PC-9 (cell line): ENCODE results near the gene AGAP1. TPM values are rescaled to one million over a fixed set of nuclear protein-coding genes. Genes with fewer than 3 reads are reported as not detected.

Source experiments
- BruUV-seq: library from RNA; stranded (reverse); fragments of 400-500 nt; replicated peaks from 2 replicates; lab custom pipeline; 2021; lab: Mats Ljungman, UMichigan
- CTCF ChIA-PET: fragments of 300-600 bp; sonication (Branson Sonifier 250); formaldehyde crosslinking; loops from one replicate; lab custom pipeline; 2022; ENCODE audit warnings: antibody characterized with exemption; lab: Charles Lee
- POLR2A ChIA-PET: fragments of 300-600 bp; sonication (Branson Sonifier 250); formaldehyde crosslinking; loops from one replicate; lab custom pipeline; 2022; ENCODE audit warnings: antibody characterized with exemption; ENCODE audit not compliant: unreplicated experiment; lab: Charles Lee
- DNase-seq, 2 experiments: peaks; one replicate each; pipeline versions ENCODE4 v3.0.0 to v3.0.0-alpha.2; 2015 to 2022; ENCODE audit warnings: mixed read lengths in 1 of 2
- H2AFZ ChIP-seq: fragments of 200-600 bp; sonication (generic); 2 replicates; pipeline ENCODE4 v1.8.1; 2017; ENCODE audit warnings: antibody characterized with exemption
- H3F3A ChIP-seq: fragments of 200-600 bp; sonication (generic); 2 replicates; pipeline ENCODE4 v1.8.1; 2017; ENCODE audit warnings: antibody characterized with exemption, mild to moderate bottlenecking, low read depth; ENCODE audit not compliant: insufficient read depth
- H3K27ac ChIP-seq: fragments of 200-600 bp; sonication (generic); 2 replicates; pipeline ENCODE4 v1.6.1; 2016; ENCODE audit warnings: mixed run types
- H3K27me3 ChIP-seq: fragments of 200-600 bp; sonication (generic); 2 replicates; pipeline ENCODE4 v1.6.1; 2016; ENCODE audit warnings: low read depth, mixed run types; ENCODE audit not compliant: insufficient read depth
- H3K36me3 ChIP-seq: fragments of 200-600 bp; sonication (generic); 2 replicates; pipeline ENCODE4 v1.6.1; 2016; ENCODE audit warnings: low read depth, mixed run types
- H3K4me1 ChIP-seq: fragments of 200-600 bp; sonication (generic); replicated peaks from 2 replicates; pipeline ENCODE4 v1.6.1; 2016; ENCODE audit warnings: mixed run types; ENCODE audit not compliant: insufficient read depth
- H3K4me2 ChIP-seq: fragments of 200-600 bp; sonication (generic); 2 replicates; pipeline ENCODE4 v1.6.1; 2017; ENCODE audit warnings: mixed run types
- H3K4me3 ChIP-seq: fragments of 200-600 bp; sonication (generic); 2 replicates; pipeline ENCODE4 v1.6.1; 2016; ENCODE audit warnings: mixed run types
- H3K79me2 ChIP-seq: fragments of 200-600 bp; sonication (generic); 2 replicates; pipeline ENCODE4 v1.6.1; 2017; ENCODE audit warnings: low read depth, mixed run types
- H3K9me2 ChIP-seq: fragments of 200-600 bp; sonication (generic); 2 replicates; pipeline ENCODE4 v1.8.1; 2017; ENCODE audit warnings: mild to moderate bottlenecking; ENCODE audit not compliant: insufficient read depth
- H3K9me3 ChIP-seq: fragments of 200-600 bp; sonication (generic); 2 replicates; pipeline ENCODE4 v1.8.1; 2016; ENCODE audit warnings: low read depth; ENCODE audit not compliant: insufficient read depth
- H4K20me1 ChIP-seq: fragments of 200-600 bp; sonication (generic); 2 replicates; pipeline ENCODE4 v1.8.1; 2017; ENCODE audit not compliant: insufficient read depth
- CTCF ChIP-seq: fragments of 200-600 bp; sonication (generic); conservative IDR thresholded peaks from 2 replicates; pipeline ENCODE4 v1.6.1; 2017; ENCODE audit warnings: mixed run types, antibody characterized with exemption, mild to moderate bottlenecking, moderate library complexity
- EZH2 ChIP-seq: fragments of 200-600 bp; sonication (generic); IDR thresholded peaks from 2 replicates; pipeline ENCODE4 v1.8.0; 2017; ENCODE audit warnings: antibody characterized with exemption, low read depth
- intact Hi-C: fragments of 100-400 bp; cut with micrococcal nuclease; formaldehyde crosslinking; loops from one replicate; pipeline ENCODE4 v1.10.0; 2022; ENCODE audit not compliant: unreplicated experiment
- total RNA-seq: library from RNA; stranded (reverse); gene quantifications from 2 replicates; pipeline ENCODE4 v1.2.3, GENCODE V29; 2021

AGAP1 gene
- total RNA-seq, 1 experiment from 2014 or later = 91.4 TPM

GRCh38 chr2:236028066-236028465 lies 534.2 kb downstream of the AGAP1 start:
- H3K9me2 ChIP-seq = no peaks in the 10 kb centered on the region
- H2AFZ ChIP-seq = no peak overlapping the region
- no peaks in the 10 kb centered on the region for H3K27me3 ChIP-seq
- peaks cover 4% of the 10 kb centered on the region for H4K20me1 ChIP-seq
- no peak overlapping the region for H3K4me3 ChIP-seq
- no peaks in the 10 kb centered on the region for H3F3A ChIP-seq
- H3K9me3 ChIP-seq = no peaks in the 10 kb centered on the region
- DNase-seq = no peak
- H3K36me3 ChIP-seq = no peaks in the 10 kb centered on the region
- intact Hi-C loops = no loop called here
- H3K79me2 ChIP-seq = no peaks in the 10 kb centered on the region
- ChIA-PET POLR2A (interaction anchor here (0.5 kb wide), 1 partner anchor 256 kb away, joined by 5 read pairs; no protein-coding TSS in a partner anchor), CTCF (no interaction called here)
- no TSS peak for BruUV-seq
- no peak overlapping the region for H3K27ac ChIP-seq
- H3K4me2 ChIP-seq = no peak overlapping the region
- H3K4me1 ChIP-seq = no peaks in the 10 kb centered on the region
- TF ChIP-seq CTCF (no peak), EZH2 (no peak)

GRCh38 chr2:236033462-236033861 lies 539.6 kb downstream of the AGAP1 start:
- H3K4me1 ChIP-seq = no peaks in the 10 kb centered on the region
- no TSS peak for BruUV-seq
- CTCF ChIA-PET = no interaction called here
- H3K4me2 ChIP-seq = no peak overlapping the region
- peaks cover 3% of the 10 kb centered on the region; the same call in 1 of the 2 replicates for H4K20me1 ChIP-seq
- intact Hi-C loops = no loop called here
- H3K9me2 ChIP-seq = no peaks in the 10 kb centered on the region
- H3K36me3 ChIP-seq = no peaks in the 10 kb centered on the region
- no peaks in the 10 kb centered on the region for H3F3A ChIP-seq
- no peak for DNase-seq
- H3K9me3 ChIP-seq = no peaks in the 10 kb centered on the region
- H3K4me3 ChIP-seq = no peak overlapping the region
- no peaks in the 10 kb centered on the region for H3K79me2 ChIP-seq
- no peak overlapping the region for H3K27ac ChIP-seq
- H3K27me3 ChIP-seq = no peaks in the 10 kb centered on the region
- TF ChIP-seq EZH2 = no peak
- TF ChIP-seq CTCF = no peak
- H2AFZ ChIP-seq = no peak overlapping the region
- POLR2A ChIA-PET = interaction anchor here (0.6 kb wide), 1 partner anchor 19 kb away, joined by 7 read pairs; no protein-coding TSS in a partner anchor

GRCh38 chr2:236034974-236035373 lies 541.1 kb downstream of the AGAP1 start:
- intact Hi-C loops = no loop called here
- H3K9me3 ChIP-seq = no peaks in the 10 kb centered on the region
- H3K36me3 ChIP-seq = no peaks in the 10 kb centered on the region
- H3K4me3 ChIP-seq = no peak overlapping the region
- no peaks in the 10 kb centered on the region for H3K4me1 ChIP-seq
- no peak overlapping the region for H3K4me2 ChIP-seq
- H3F3A ChIP-seq = no peaks in the 10 kb centered on the region
- H3K79me2 ChIP-seq = no peaks in the 10 kb centered on the region
- H3K27me3 ChIP-seq = no peaks in the 10 kb centered on the region
- H4K20me1 ChIP-seq = peaks cover 3% of the 10 kb centered on the region; the same call in 1 of the 2 replicates
- no TSS peak for BruUV-seq
- POLR2A ChIA-PET = no interaction called here
- no peak for TF ChIP-seq EZH2
- TF ChIP-seq CTCF = no peak
- no peak for DNase-seq
- CTCF ChIA-PET = no interaction called here
- H3K9me2 ChIP-seq = no peaks in the 10 kb centered on the region
- no peak overlapping the region for H2AFZ ChIP-seq
- H3K27ac ChIP-seq = no peak overlapping the region
